ENCODE data around the gene SSTR5.

SSTR5 gene

DNA sequence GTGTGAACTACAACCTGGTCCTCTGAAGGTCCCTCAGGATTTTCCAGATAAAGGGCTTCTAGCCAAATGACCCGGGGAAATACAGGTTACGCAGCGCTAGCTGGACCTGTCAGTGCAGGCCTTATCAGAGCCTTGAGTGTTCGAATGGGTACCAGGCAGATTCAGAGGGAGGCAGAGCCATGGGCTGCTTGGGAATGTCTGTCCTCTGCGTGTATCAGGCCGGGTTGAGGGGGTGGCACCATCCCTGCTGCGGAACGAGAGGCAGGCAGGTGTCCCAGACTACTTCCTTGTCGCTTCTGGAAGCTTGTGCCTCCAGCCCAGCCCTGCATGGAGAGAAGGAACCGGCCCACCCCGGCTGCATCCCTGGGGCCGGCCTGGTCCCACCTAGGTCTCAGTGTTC lies 33.6 kb upstream of the SSTR5 start:
- DNase-seq (ENCODE audit: extremely low read depth in 1 of 2, low read depth in 1 of 2): no peak

DNA sequence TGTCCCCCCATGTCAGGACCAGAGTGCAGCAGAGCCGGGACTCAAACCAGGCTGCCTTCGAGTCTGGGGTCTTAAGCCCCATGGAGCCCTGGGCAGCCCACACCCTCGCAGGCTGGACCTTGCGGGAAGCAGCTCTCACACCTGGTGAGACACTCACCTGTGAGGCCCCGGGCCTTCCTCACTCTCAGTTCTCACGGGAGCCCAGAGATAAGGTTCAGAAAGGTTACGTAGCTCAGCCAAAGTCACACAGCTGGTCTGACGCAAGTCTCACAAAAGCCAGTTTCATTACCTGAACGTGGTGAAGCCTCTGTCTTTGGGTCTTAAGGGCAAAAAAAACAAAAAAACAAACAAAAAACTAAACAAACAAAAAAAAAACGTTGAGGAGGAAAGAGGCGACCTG lies 32.8 kb upstream of the SSTR5 start:
- DNase-seq (ENCODE audit: extremely low read depth in 1 of 2, low read depth in 1 of 2): no peak

GRCh38 chr16:1040346-1040745 lies 32.2 kb upstream of the SSTR5 start:
- DNase-seq (ENCODE audit: extremely low read depth in 1 of 2, low read depth in 1 of 2): no peak

DNA sequence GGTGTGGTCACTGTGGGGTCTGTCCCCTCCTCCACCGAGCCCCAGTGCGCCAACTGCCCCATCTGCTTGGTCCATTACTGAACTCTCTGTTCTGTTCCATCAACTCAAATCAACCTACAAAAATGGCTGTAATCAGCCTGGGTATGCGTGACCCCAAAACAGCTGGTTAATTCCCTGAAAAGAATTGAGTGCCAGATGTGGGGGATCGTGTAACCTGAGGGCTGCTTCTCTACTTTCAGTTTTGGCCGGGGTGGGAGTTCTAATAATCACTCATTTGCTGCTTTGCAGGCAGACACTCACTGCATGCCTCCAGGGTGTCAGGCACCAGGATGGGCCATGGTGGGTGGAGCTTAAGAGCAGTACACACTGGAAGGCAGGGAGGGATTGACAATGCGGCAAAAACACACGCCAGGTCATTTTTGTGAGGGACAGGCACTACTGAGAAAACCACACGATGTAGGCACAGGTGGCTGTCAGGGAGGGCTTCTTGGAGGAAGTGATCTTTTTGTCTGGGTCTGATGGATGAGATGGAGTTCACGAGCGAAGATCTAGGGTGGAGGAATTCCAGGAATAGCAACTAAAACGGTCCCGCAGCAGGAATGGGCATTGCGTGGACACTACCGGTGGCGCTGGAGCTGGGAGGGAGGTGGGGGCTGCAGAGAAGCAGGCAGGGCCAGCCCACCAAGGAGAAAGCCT lies 30.4 kb upstream of the SSTR5 start:
- DNase-seq (ENCODE audit: extremely low read depth in 1 of 2, low read depth in 1 of 2): no peak

GRCh38 chr16:1042866-1043265 lies 29.7 kb upstream of the SSTR5 start:
- DNase-seq (ENCODE audit: extremely low read depth in 1 of 2, low read depth in 1 of 2): no peak

GRCh38 chr16:1043881-1044451 lies 28.6 kb upstream of the SSTR5 start:
- DNase-seq (ENCODE audit: extremely low read depth in 1 of 2, low read depth in 1 of 2): no peak

- DNase-seq (ENCODE audit: extremely low read depth in 1 of 2, low read depth in 1 of 2): no peak
Measured at GRCh38 chr16:1044460-1045309, 27.9 kb upstream of the SSTR5 start.

DNA sequence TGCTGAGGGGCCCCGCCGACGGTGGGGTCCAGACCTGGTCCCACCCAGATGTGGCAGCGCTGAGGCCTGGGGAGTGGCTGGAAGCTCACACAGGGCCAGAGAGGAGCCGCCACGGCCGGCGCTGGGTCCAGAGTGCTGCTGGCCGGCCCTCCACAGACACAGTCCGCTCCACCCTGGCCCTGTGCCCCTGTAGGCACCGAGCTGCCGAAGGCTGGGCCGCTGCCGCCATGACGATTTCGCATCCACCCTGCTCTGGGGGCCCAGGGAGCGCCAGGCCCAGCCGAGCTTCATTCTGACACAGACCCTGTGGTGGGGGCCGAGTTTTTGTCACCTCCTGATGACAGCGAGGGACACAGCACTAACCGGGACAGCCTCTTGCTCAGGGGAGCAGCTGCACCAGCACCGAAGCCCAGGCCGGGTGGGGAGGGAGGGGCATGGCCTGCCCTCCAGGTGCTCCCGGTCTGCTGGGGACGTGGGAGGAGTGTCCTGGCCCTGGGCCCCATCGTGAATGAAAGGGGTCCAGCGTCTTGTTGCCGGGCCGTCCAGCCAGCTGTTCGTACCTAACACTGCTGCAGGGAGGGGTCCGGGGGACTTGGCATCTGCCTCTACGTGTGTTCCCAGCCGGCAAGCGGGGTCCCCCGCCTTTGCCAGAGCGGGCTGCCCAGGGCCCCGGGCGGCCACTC lies 27.1 kb upstream of the SSTR5 start:
- no peak for DNase-seq (ENCODE audit: extremely low read depth in 1 of 2, low read depth in 1 of 2)

- no peak for DNase-seq (ENCODE audit: extremely low read depth in 1 of 2, low read depth in 1 of 2)
Measured at GRCh38 chr16:1045993-1046911, 26.3 kb upstream of the SSTR5 start.

DNA sequence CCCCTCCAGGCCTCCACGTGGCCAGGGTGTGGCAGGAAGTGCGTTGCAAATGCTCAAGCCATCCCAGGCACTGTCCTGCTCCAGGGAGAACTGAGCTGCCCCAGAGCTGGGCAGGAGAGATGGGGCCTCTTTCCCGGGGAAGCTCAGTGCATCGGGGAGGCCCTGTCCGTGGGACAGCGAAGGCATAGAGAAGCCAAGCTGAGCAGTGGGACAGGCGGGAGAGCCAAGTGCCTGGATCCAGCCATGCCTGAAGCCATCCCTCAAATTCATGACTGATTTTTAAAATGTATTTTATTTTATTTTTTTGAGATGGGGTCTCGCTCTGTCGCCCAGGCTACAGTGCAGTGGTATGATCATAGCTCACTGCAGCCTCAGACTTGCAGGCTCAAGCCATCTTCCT lies 25.4 kb upstream of the SSTR5 start:
- DNase-seq (ENCODE audit: extremely low read depth in 1 of 2, low read depth in 1 of 2): no peak

GRCh38 chr16:1047801-1048200 lies 24.7 kb upstream of the SSTR5 start:
- no peak for DNase-seq (ENCODE audit: extremely low read depth in 1 of 2, low read depth in 1 of 2)

GRCh38 chr16:1048442-1049112 lies 24.0 kb upstream of the SSTR5 start:
- no peak for DNase-seq (ENCODE audit: extremely low read depth in 1 of 2, low read depth in 1 of 2)

DNA sequence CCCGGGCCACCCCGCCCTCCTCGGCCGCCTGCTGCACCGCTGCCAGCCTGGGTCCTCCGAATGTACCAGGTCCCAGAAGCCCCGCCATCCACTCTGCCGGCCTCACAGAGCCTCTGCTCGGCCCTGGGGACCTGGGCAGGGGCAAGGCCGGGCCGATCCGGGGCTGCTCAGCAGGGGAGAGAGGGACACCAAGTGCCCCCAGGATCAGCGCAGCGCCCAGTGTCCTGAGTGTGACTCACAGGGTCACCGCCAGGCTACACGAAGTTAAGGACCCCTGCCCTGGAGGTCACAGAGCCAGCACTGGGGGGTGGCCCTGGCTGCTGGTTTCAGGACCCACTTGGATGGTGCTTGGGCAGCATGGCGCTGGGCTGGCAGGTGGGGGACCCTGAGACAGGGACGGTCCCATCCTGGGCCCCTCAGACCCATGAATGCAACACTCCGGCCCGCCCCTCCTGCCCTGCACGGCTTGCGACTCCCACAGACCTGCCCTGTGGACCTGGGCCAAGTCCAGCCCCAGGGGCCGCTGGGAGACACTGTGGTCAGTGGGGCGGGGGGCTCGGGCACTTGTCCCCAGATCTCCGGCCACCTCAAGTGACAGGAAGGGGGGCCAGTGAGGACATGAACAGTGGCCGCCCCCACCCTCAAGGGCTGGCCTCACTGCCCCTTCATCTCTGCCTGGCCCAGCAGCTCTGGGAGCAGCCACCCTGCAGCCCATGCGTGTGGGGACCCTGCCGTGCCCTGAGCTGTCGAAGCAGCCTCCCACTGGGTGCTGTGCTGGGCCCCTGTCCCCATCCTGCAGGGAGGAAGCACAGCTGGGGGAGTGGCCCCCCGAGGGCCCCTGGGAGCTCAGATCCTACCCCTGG lies 23.2 kb upstream of the SSTR5 start:
- DNase-seq (ENCODE audit: extremely low read depth in 1 of 2, low read depth in 1 of 2): no peak

- no peak for DNase-seq (ENCODE audit: extremely low read depth in 1 of 2, low read depth in 1 of 2)
Measured at GRCh38 chr16:1049976-1050247, 22.6 kb upstream of the SSTR5 start.

- DNase-seq (ENCODE audit: extremely low read depth in 1 of 2, low read depth in 1 of 2): no peak
Measured at GRCh38 chr16:1050516-1050915, 22.0 kb upstream of the SSTR5 start.

DNA sequence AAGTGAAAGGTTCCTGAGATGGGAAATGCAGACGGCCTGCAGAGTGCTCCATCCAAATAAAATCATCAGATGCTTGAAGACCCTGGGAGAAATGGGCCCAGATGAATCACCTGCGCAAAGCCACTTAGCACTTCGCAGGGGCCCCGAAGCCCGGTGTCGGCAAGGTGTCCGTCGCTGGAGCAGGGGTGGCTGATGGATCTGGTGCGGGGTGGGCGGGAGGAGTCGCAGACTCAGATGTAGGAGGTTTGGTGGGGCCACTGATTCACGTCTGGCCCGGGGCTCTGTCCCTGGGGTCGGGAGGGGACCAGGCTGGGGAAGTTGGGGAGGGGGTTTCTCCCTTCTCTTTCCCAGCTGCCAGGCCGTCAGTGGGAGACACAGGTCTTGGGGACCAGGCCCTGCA lies 21.6 kb upstream of the SSTR5 start:
- DNase-seq (ENCODE audit: extremely low read depth in 1 of 2, low read depth in 1 of 2): no peak

- DNase-seq (ENCODE audit: extremely low read depth in 1 of 2, low read depth in 1 of 2): no peak
Measured at GRCh38 chr16:1051446-1051845, 21.1 kb upstream of the SSTR5 start.

DNA sequence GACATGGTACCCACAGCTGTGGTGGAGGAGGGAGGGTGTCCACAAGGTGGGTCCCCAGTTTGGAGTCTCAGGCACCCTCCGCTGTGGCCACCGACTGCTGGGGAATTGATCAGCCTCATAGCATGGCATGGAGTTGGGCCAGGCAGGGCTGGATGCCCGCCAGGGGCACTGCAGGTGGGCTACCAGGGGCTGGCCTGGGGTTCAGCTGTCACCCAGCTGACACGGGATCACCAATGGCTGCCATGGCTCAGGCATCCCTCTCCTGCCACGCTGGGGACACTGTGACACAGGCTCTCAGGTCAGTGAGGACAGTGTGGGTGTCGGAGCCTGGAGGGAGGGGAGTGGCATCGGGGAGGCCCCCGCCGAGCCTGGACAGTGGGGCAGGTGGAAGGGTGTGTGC lies 19.8 kb upstream of the SSTR5 start:
- no peak for DNase-seq (ENCODE audit: extremely low read depth in 1 of 2, low read depth in 1 of 2)

DNA sequence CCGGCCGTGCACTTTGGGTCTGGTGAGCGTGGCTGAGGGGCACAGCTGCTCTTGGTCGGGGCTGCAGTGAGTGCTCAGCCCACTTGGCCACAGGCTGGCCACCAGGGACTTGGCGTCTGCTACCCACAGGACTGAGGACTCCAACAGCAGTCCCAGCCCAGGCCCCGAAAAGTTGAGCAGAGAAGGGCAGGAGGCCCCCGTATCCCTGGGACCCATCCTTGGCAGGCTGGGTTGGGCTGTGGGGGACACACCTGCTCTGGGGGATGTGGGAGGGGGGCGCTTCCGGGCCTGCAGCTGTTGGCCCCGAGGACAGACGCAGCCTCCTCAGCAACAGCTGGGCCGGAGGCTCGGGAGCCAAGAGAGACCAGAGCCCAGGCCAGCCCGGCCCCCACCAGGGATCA lies 19.4 kb upstream of the SSTR5 start:
- no peak for DNase-seq (ENCODE audit: extremely low read depth in 1 of 2, low read depth in 1 of 2)
